HEK293 (cell line): Measurements from ENCODE around the gene ATP8A2.

Experiments used
- GLI4 ChIP-seq: fragments of 450-650 bp; formaldehyde crosslinking; IDR thresholded peaks from 2 replicates; pipeline ENCODE4 v1.5.1; 2016; ENCODE audit warnings: missing biosample characterization, missing genetic modification characterization
- HOXA7 ChIP-seq: sonication (generic); formaldehyde crosslinking; IDR thresholded peaks from 2 replicates; pipeline ENCODE4 v1.8.1; 2022; ENCODE audit warnings: missing genetic modification reagents, borderline replicate concordance
- SP3 ChIP-seq: fragments of 450-650 bp; formaldehyde crosslinking; IDR thresholded peaks from 2 replicates; pipeline ENCODE4 v1.5.1; 2016; ENCODE audit warnings: missing biosample characterization, missing genetic modification characterization
- ZBTB17 ChIP-seq: fragments of 450-650 bp; formaldehyde crosslinking; IDR thresholded peaks from 2 replicates; pipeline ENCODE4 v1.5.1; 2016; ENCODE audit warnings: missing biosample characterization, missing genetic modification characterization
- ZNF140 ChIP-seq: fragments of 450-650 bp; formaldehyde crosslinking; IDR thresholded peaks from 2 replicates; pipeline ENCODE4 v1.5.1; 2016; ENCODE audit warnings: missing biosample characterization, missing genetic modification characterization
- ZNF174 ChIP-seq: fragments of 450-650 bp; formaldehyde crosslinking; IDR thresholded peaks from 2 replicates; pipeline ENCODE4 v1.5.0; 2017; ENCODE audit warnings: missing biosample characterization, mild to moderate bottlenecking, missing genetic modification characterization
- ZNF354C ChIP-seq: fragments of 450-650 bp; formaldehyde crosslinking; IDR thresholded peaks from 2 replicates; pipeline ENCODE4 v1.5.1; 2016; ENCODE audit warnings: missing biosample characterization, missing genetic modification characterization, low read depth, borderline replicate concordance
- ZNF621 ChIP-seq: fragments of 450-650 bp; formaldehyde crosslinking; IDR thresholded peaks from 2 replicates; pipeline ENCODE4 v1.5.1; 2017; ENCODE audit warnings: missing biosample characterization, missing genetic modification characterization
- ZNF626 ChIP-seq: fragments of 450-650 bp; sonication (Bioruptor Pico); formaldehyde crosslinking; IDR thresholded peaks from 2 replicates; pipeline ENCODE4 v1.5.1; 2018; ENCODE audit warnings: missing biosample characterization, missing genetic modification characterization, inconsistent platforms
- ZNF830 ChIP-seq: fragments of 450-650 bp; IDR thresholded peaks from 2 replicates; pipeline ENCODE4 v1.5.0; 2018; ENCODE audit warnings: missing biosample characterization, missing genetic modification characterization, low read depth, mild to moderate bottlenecking, moderate library complexity
- ZXDB ChIP-seq: fragments of 450-650 bp; formaldehyde crosslinking; IDR thresholded peaks from 2 replicates; pipeline ENCODE4 v1.5.1; 2016; ENCODE audit warnings: missing biosample characterization, missing genetic modification characterization
- TF ChIP-seq, protein P1 (sequence below): fragments of 450-650 bp; formaldehyde crosslinking; IDR thresholded peaks from 2 replicates; pipeline ENCODE4 v1.5.1; 2016; ENCODE audit warnings: missing biosample characterization, missing genetic modification characterization
- TF ChIP-seq, protein P2 (sequence below): fragments of 450-650 bp; formaldehyde crosslinking; IDR thresholded peaks from 2 replicates; pipeline ENCODE4 v1.5.1; 2016; ENCODE audit warnings: missing biosample characterization, missing genetic modification characterization, low read depth

DNA sequence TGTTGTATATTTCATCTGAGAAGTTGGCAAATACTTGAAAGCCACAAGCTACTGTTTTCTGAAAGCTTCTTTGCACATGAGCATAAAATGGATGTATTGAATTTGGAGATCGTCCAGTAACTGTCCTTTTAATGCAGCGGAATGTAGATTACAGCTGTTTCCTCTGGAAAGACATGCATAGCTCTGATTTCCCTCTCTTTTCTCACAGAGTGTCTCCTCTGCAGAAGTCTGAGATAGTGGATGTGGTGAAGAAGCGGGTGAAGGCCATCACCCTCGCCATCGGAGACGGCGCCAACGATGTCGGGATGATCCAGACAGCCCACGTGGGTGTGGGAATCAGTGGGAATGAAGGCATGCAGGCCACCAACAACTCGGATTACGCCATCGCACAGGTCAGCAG lies 397.1 kb downstream of the ATP8A2 start:
- TF ChIP-seq SP3 (tag by site-specific recombination) (no peak), HOXA7 (CRISPR knock-in tag) (no peak), ZNF626 (no peak), ZNF174 (tag by site-specific recombination) (no peak), ZNF830 (tag by site-specific recombination) (no peak), GLI4 (tag by site-specific recombination) (no peak), ZNF354C (tag by site-specific recombination) (no peak), ZNF140 (no peak), ZXDB (tag by site-specific recombination) (no peak), ZBTB17 (tag by site-specific recombination) (no peak), ZNF621 (tag by site-specific recombination) (no peak)
- TF ChIP-seq, protein P1, sequence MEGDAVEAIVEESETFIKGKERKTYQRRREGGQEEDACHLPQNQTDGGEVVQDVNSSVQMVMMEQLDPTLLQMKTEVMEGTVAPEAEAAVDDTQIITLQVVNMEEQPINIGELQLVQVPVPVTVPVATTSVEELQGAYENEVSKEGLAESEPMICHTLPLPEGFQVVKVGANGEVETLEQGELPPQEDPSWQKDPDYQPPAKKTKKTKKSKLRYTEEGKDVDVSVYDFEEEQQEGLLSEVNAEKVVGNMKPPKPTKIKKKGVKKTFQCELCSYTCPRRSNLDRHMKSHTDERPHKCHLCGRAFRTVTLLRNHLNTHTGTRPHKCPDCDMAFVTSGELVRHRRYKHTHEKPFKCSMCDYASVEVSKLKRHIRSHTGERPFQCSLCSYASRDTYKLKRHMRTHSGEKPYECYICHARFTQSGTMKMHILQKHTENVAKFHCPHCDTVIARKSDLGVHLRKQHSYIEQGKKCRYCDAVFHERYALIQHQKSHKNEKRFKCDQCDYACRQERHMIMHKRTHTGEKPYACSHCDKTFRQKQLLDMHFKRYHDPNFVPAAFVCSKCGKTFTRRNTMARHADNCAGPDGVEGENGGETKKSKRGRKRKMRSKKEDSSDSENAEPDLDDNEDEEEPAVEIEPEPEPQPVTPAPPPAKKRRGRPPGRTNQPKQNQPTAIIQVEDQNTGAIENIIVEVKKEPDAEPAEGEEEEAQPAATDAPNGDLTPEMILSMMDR (tag by site-specific recombination): no peak
- TF ChIP-seq, protein P2, sequence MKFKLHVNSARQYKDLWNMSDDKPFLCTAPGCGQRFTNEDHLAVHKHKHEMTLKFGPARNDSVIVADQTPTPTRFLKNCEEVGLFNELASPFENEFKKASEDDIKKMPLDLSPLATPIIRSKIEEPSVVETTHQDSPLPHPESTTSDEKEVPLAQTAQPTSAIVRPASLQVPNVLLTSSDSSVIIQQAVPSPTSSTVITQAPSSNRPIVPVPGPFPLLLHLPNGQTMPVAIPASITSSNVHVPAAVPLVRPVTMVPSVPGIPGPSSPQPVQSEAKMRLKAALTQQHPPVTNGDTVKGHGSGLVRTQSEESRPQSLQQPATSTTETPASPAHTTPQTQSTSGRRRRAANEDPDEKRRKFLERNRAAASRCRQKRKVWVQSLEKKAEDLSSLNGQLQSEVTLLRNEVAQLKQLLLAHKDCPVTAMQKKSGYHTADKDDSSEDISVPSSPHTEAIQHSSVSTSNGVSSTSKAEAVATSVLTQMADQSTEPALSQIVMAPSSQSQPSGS (tag by site-specific recombination): no peak
